ENCODE results near the gene KLK11.

The KLK11 gene

GRCh38 chr19:50982186-50982585 lies 44.2 kb downstream of the KLK11 start:
- no peaks in the 10 kb centered on the region for H3K9me3 ChIP-seq (ENCODE audit: insufficient read depth, low read depth, low read length)
- H3K27ac ChIP-seq (ENCODE audit: low read depth, low read length), result no peak overlapping the region
- peaks cover 3% of the 10 kb centered on the region for H3K27me3 ChIP-seq (ENCODE audit: insufficient read depth, low read length)
- WGBS, result 88% methylated on average over 4 of the region's 4 CpGs
- no peaks in the 10 kb centered on the region for H3K36me3 ChIP-seq (ENCODE audit: insufficient read depth, low read length)
- H3K4me1 ChIP-seq (ENCODE audit: insufficient read depth, low read length), result peaks cover 14% of the 10 kb centered on the region
- no peak overlapping the region for H3K9ac ChIP-seq (ENCODE audit: low read depth, low read length)
- H3K4me3 ChIP-seq (ENCODE audit: low read length), result no peak overlapping the region

- peaks cover 14% of the 10 kb centered on the region for H3K4me1 ChIP-seq (ENCODE audit: insufficient read depth, low read length)
- peaks cover 2% of the 10 kb centered on the region; the same call in 1 of the 2 replicates for H3K27me3 ChIP-seq (ENCODE audit: insufficient read depth, low read length)
- H3K4me3 ChIP-seq (ENCODE audit: low read length), result no peak overlapping the region
- H3K36me3 ChIP-seq (ENCODE audit: insufficient read depth, low read length), result no peaks in the 10 kb centered on the region
- no peak overlapping the region for H3K9ac ChIP-seq (ENCODE audit: low read depth, low read length)
- 78% methylated on average over 11 of the region's 11 CpGs for WGBS
- H3K27ac ChIP-seq (ENCODE audit: low read depth, low read length), result no peak overlapping the region
- no peaks in the 10 kb centered on the region for H3K9me3 ChIP-seq (ENCODE audit: insufficient read depth, low read depth, low read length)
Observed at GRCh38 chr19:50981587-50982146, 44.7 kb downstream of the KLK11 start.

DNA sequence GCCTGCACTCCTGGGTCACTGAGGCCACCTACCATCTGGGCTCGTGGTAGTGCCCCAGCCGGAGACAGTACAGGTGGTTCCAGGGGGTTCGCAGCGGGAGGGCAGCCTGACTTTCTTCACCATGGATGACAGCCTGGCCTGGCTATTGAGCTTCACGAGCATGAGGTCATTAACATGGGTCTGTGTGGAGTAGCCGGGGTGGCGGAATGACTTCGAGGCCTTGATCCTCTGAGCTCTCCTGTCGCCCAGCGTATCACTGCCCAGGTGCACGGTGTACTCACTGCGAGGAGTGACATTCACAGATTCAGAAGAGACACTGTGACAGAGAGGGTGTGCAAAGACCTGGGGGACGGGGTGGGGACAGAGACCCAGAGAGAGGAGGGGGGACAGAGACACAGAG lies 46.2 kb downstream of the KLK11 start:
- H3K36me3 ChIP-seq (ENCODE audit: insufficient read depth, low read length), result no peaks in the 10 kb centered on the region
- 81% methylated on average over 13 of the region's 13 CpGs for WGBS
- H3K27ac ChIP-seq (ENCODE audit: low read depth, low read length), result no peak overlapping the region
- H3K4me1 ChIP-seq (ENCODE audit: insufficient read depth, low read length), result peaks cover 14% of the 10 kb centered on the region
- H3K9me3 ChIP-seq (ENCODE audit: insufficient read depth, low read depth, low read length), result no peaks in the 10 kb centered on the region
- H3K9ac ChIP-seq (ENCODE audit: low read depth, low read length), result no peak overlapping the region
- peaks cover 2% of the 10 kb centered on the region; the same call in 1 of the 2 replicates for H3K27me3 ChIP-seq (ENCODE audit: insufficient read depth, low read length)
- no peak overlapping the region for H3K4me3 ChIP-seq (ENCODE audit: low read length)

GRCh38 chr19:50979758-50980157 lies 46.7 kb downstream of the KLK11 start:
- 62% methylated on average over 8 of the region's 8 CpGs for WGBS
- no peak overlapping the region for H3K9ac ChIP-seq (ENCODE audit: low read depth, low read length)
- no peaks in the 10 kb centered on the region for H3K9me3 ChIP-seq (ENCODE audit: insufficient read depth, low read depth, low read length)
- no peak overlapping the region for H3K27ac ChIP-seq (ENCODE audit: low read depth, low read length)
- H3K27me3 ChIP-seq (ENCODE audit: insufficient read depth, low read length), result peaks cover 2% of the 10 kb centered on the region; the same call in 1 of the 2 replicates
- peaks cover 14% of the 10 kb centered on the region for H3K4me1 ChIP-seq (ENCODE audit: insufficient read depth, low read length)
- H3K4me3 ChIP-seq (ENCODE audit: low read length), result no peak overlapping the region
- no peaks in the 10 kb centered on the region for H3K36me3 ChIP-seq (ENCODE audit: insufficient read depth, low read length)

DNA sequence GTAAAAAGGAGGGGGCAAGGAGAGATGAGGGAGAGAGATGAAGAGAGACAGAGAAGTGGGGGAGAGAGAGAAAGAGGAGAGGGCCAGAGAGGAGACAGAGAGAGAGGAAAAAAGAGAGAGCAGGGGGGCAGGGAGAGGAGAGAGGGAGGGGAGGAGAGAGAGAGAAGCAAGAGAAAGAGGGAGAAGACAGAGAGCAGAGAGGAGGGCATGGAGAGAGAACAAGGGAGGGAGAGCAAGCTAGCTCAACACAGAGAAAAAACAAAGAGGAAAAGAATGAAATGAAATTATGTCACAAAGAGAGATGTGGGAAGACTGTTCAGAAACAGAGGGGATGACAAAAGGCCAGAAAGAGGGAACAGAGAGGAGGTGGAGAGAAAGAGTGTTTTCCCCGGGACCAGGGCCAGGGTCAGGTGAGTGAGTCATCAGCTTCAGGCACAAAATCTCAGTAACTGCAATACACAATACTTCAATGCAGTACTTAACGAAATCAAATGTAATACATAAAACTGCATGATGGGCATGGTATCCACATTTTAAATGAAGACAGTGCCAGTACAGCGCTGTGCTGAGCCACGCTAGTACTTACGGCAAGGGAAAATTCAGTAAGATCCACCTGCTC lies 47.5 kb downstream of the KLK11 start:
- Histone ChIP-seq H3K27ac (ENCODE audit: low read depth, low read length) (no peak overlapping the region), H3K4me1 (ENCODE audit: insufficient read depth, low read length) (peaks cover 14% of the 10 kb centered on the region), H3K4me3 (ENCODE audit: low read length) (no peak overlapping the region), H3K9me3 (ENCODE audit: insufficient read depth, low read depth, low read length) (no peaks in the 10 kb centered on the region), H3K27me3 (ENCODE audit: insufficient read depth, low read length) (no peaks in the 10 kb centered on the region), H3K36me3 (ENCODE audit: insufficient read depth, low read length) (no peaks in the 10 kb centered on the region), H3K9ac (ENCODE audit: low read depth, low read length) (no peak overlapping the region)
- WGBS, result 70% methylated on average over 5 of the region's 5 CpGs

DNA sequence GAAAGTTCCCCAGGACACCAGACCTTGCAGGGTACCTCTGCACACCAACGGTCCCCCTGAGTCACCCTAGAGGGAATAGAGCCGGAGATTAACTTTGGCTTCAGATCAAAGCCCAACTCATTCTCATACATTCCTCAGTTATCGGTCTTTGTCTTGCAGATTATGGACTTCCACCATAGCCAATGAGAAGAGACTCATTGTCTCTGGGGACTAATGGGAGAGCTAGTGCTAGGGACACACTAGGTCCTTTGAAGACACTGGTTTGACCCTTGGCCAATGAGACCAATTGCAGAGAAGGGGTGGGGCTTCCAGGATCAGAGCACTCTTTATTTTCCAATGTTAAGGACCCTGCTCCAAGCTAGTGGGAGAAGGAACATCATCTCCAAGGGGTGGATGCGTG lies 48.8 kb downstream of the KLK11 start:
- 84% methylated on average over 4 of the region's 4 CpGs for WGBS

GRCh38 chr19:50975766-50976165 lies 50.6 kb downstream of the KLK11 start:
- H3K27me3 ChIP-seq (ENCODE audit: insufficient read depth, low read length), result no peaks in the 10 kb centered on the region
- no peaks in the 10 kb centered on the region for H3K36me3 ChIP-seq (ENCODE audit: insufficient read depth, low read length)
- no peak overlapping the region for H3K4me3 ChIP-seq (ENCODE audit: low read length)
- WGBS, result 48% methylated on average over 8 of the region's 8 CpGs
- peaks cover 14% of the 10 kb centered on the region for H3K4me1 ChIP-seq (ENCODE audit: insufficient read depth, low read length)
- H3K27ac ChIP-seq (ENCODE audit: low read depth, low read length), result no peak overlapping the region
- H3K9ac ChIP-seq (ENCODE audit: low read depth, low read length), result no peak overlapping the region
- H3K9me3 ChIP-seq (ENCODE audit: insufficient read depth, low read depth, low read length), result no peaks in the 10 kb centered on the region

More for the DNA sequence above, 48.8 kb downstream of the KLK11 start:
- peaks cover 14% of the 10 kb centered on the region for H3K4me1 ChIP-seq (ENCODE audit: insufficient read depth, low read length)
- no peaks in the 10 kb centered on the region for H3K27me3 ChIP-seq (ENCODE audit: insufficient read depth, low read length)
- no peak overlapping the region for H3K27ac ChIP-seq (ENCODE audit: low read depth, low read length)
- no peaks in the 10 kb centered on the region for H3K36me3 ChIP-seq (ENCODE audit: insufficient read depth, low read length)
- H3K9ac ChIP-seq (ENCODE audit: low read depth, low read length), result no peak overlapping the region
- no peak overlapping the region for H3K4me3 ChIP-seq (ENCODE audit: low read length)
- H3K9me3 ChIP-seq (ENCODE audit: insufficient read depth, low read depth, low read length), result no peaks in the 10 kb centered on the region

GRCh38 chr19:50974702-50975556 lies 51.5 kb downstream of the KLK11 start:
- peaks cover 14% of the 10 kb centered on the region for H3K4me1 ChIP-seq (ENCODE audit: insufficient read depth, low read length)
- H3K9ac ChIP-seq (ENCODE audit: low read depth, low read length), result no peak overlapping the region
- no peak overlapping the region for H3K27ac ChIP-seq (ENCODE audit: low read depth, low read length)
- no peaks in the 10 kb centered on the region for H3K9me3 ChIP-seq (ENCODE audit: insufficient read depth, low read depth, low read length)
- H3K4me3 ChIP-seq (ENCODE audit: low read length), result no peak overlapping the region
- H3K36me3 ChIP-seq (ENCODE audit: insufficient read depth, low read length), result no peaks in the 10 kb centered on the region
- H3K27me3 ChIP-seq (ENCODE audit: insufficient read depth, low read length), result no peaks in the 10 kb centered on the region
- WGBS, result 52% methylated on average over 7 of the region's 9 CpGs

- 87% methylated on average over 9 of the region's 9 CpGs for WGBS
- H3K27me3 ChIP-seq (ENCODE audit: insufficient read depth, low read length), result no peaks in the 10 kb centered on the region
- peaks cover 9% of the 10 kb centered on the region for H3K4me1 ChIP-seq (ENCODE audit: insufficient read depth, low read length)
- no peaks in the 10 kb centered on the region for H3K9me3 ChIP-seq (ENCODE audit: insufficient read depth, low read depth, low read length)
- H3K4me3 ChIP-seq (ENCODE audit: low read length), result no peak overlapping the region
- H3K9ac ChIP-seq (ENCODE audit: low read depth, low read length), result no peak overlapping the region
- no peak overlapping the region for H3K27ac ChIP-seq (ENCODE audit: low read depth, low read length)
- no peaks in the 10 kb centered on the region for H3K36me3 ChIP-seq (ENCODE audit: insufficient read depth, low read length)
Observed at GRCh38 chr19:50972795-50973376, 53.5 kb downstream of the KLK11 start.
